ENCODE measurements around the gene HLA-DOB. TPM values are rescaled to one million over a fixed set of nuclear protein-coding genes. Genes with fewer than 3 reads are reported as not detected.

Gene HLA-DOB
- total and polyA plus RNA-seq, 4 donors = 0.26 to 2.8 (median 0.62) TPM; not detected in 1

GRCh38 chr6:32854376-32855178 lies 37.8 kb upstream of the HLA-DOB start:
- peak overlapping the region in 1 of 2 donors; percentile 59 for H3K27ac ChIP-seq (ENCODE audit: low read depth in 1 of 2, low read length in 2 of 2)
- no peaks in the 10 kb centered on the region for H3K27me3 ChIP-seq (ENCODE audit: control insufficient read depth in 1 of 2, insufficient read depth in 2 of 2, low read length in 1 of 2)
- no peaks in the 10 kb centered on the region for H3K9me3 ChIP-seq (ENCODE audit: control insufficient read depth, low read length)
- H3K4me1 ChIP-seq (ENCODE audit: control insufficient read depth in 1 of 2, insufficient read depth in 2 of 2, low read length in 2 of 2) = no peaks in the 10 kb centered on the region
- intact Hi-C loops (cut with DNase I) = loop anchor here (1.0 to 2.0 kb wide), 2 partner anchors 15 to 16 kb away; partner anchors contain the start of gene TAP2 (in 1 of the 2)
- 25% methylated on average over 24 of the region's 24 CpGs for WGBS, 2 donors
- peak; percentile 47 for ATAC-seq (ENCODE audit: low FRiP score)
- peaks cover 0 to 6% of the 10 kb centered on the region in 2 donors for H3K36me3 ChIP-seq (ENCODE audit: control insufficient read depth in 1 of 2, insufficient read depth in 2 of 2, low read length in 1 of 2)
- DNase-seq = peak in 1 of 2 donors; percentile 69
- H3K4me3 ChIP-seq (ENCODE audit: low read length in 2 of 2) = peak overlapping the region; percentile 54 to 97

DNA sequence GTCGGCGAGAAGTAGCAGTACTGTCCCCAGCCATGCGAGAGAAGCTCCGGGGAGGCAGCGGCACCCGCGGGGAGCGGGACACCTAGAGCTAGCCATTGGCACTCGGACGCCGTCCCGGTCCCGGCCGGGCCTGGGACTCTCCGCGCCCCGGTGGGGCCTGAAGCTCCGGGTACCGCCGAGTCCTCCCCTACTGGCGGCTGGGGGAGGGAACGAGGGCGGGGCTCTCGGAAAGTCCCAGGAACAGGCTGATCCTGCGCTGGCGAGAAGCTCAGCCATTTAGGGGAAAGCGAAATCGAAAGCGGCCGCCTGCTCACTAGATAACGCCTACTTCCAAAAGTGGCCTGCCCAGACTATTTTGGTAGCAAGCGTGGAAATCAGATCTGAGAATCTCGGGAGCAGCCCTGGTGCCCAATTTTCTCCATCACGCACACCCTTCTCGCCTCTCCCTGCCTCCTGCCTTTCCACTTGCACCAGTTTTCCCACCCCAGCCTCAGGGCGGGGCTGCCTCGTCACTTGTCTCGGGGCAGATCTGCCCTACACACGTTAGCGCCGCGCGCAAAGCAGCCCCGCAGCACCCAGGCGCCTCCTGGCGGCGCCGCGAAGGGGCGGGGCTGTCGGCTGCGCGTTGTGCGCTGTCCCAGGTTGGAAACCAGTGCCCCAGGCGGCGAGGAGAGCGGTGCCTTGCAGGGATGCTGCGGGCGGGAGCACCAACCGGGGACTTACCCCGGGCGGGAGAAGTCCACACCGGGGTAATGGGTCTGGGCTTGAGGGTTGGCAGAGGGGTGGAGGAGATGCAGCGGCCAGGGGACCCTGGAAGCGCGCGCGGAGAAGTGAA lies 37.0 kb upstream of the HLA-DOB start, which contains the start of the genes PSMB9 and TAP1:
Gene PSMB9 (plus strand): TSS at position 652 of the 835 bp plus-strand sequence. CDS start 38 bp downstream, at position 690.
Gene TAP1 (minus strand): TSS at position 164 of the 835 bp plus-strand sequence. CDS start 68 bp downstream, at position 96.
- 0% methylated on average over 68 of the region's 68 CpGs for WGBS, 2 donors
- H3K27ac ChIP-seq (ENCODE audit: low read depth in 1 of 2, low read length in 2 of 2) = peak within 1 kb of the TSS; percentile 58 to 89
- DNase-seq = peak; percentile 97 to 98
- peak within 1 kb of the TSS; percentile 54 to 97 for H3K4me3 ChIP-seq (ENCODE audit: low read length in 2 of 2)
- H3K27me3 ChIP-seq (ENCODE audit: control insufficient read depth in 1 of 2, insufficient read depth in 2 of 2, low read length in 1 of 2) = no peaks in the 10 kb centered on the region
- no peaks in the 10 kb centered on the region for H3K9me3 ChIP-seq (ENCODE audit: control insufficient read depth, low read length)
- no peaks in the 10 kb centered on the region for H3K4me1 ChIP-seq (ENCODE audit: control insufficient read depth in 1 of 2, insufficient read depth in 2 of 2, low read length in 2 of 2)
- peak; percentile 98 for ATAC-seq (ENCODE audit: low FRiP score)
- peaks cover 0 to 6% of the 10 kb centered on the region in 2 donors for H3K36me3 ChIP-seq (ENCODE audit: control insufficient read depth in 1 of 2, insufficient read depth in 2 of 2, low read length in 1 of 2)
- intact Hi-C loops (cut with DNase I) = loop anchor here (1.0 to 2.0 kb wide), 2 partner anchors 14 to 15 kb away; partner anchors contain the start of gene TAP2 (in 1 of the 2)

DNA sequence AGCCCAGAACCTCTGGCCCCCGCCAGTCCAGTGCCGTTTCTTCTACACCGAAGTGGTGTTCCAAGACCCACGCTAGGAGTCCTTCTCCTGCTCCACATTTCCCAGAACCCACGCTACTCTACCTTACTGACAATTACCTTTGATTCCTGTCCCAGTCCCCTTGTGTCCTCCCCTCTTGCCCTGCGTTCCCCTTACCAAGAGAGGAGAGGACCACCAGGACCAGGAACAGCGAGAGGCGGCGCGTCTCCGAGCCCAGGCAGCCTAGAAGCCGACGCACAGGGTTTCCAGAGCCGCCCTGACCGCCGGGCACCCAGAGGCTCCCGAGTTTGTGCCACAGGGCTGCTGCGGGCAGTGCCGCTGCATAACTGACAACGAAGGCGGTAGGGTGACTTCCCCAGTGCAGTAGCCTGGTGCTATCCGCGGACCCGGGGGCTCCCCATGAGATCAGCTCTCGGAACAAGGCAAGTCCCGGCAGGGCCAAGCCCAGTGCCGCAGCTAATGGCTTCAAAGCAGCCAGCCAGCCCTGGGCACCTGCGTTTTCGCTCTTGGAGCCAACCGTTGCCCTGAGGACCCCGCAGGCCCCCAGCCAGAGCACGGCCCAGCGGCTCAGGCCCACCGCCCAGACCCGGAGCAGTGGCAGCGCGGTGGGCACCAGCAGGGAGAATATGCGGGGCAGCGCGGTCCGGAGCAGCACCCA lies 36.2 kb upstream of the HLA-DOB start:
- H3K27ac ChIP-seq (ENCODE audit: low read depth in 1 of 2, low read length in 2 of 2) = peak overlapping the region; percentile 58 to 87
- WGBS, 2 donors = 0% methylated on average over 40 to 41 of the region's 41 CpGs
- DNase-seq = peak; percentile 75 to 86
- H3K36me3 ChIP-seq (ENCODE audit: control insufficient read depth in 1 of 2, insufficient read depth in 2 of 2, low read length in 1 of 2) = peaks cover 0 to 8% of the 10 kb centered on the region in 2 donors
- H3K4me3 ChIP-seq (ENCODE audit: low read length in 2 of 2) = peak overlapping the region; percentile 54 to 69
- ATAC-seq (ENCODE audit: low FRiP score) = peak; percentile 54
- intact Hi-C loops (cut with DNase I) = no loop called here
- H3K9me3 ChIP-seq (ENCODE audit: control insufficient read depth, low read length) = no peaks in the 10 kb centered on the region
- no peaks in the 10 kb centered on the region for H3K4me1 ChIP-seq (ENCODE audit: control insufficient read depth in 1 of 2, insufficient read depth in 2 of 2, low read length in 2 of 2)
- no peaks in the 10 kb centered on the region for H3K27me3 ChIP-seq (ENCODE audit: control insufficient read depth in 1 of 2, insufficient read depth in 2 of 2, low read length in 1 of 2)

- 48 to 51% methylated on average over 23 of the region's 23 CpGs for WGBS, 2 donors
- peak overlapping the region in 1 of 2 donors; percentile 87 for H3K27ac ChIP-seq (ENCODE audit: low read depth in 1 of 2, low read length in 2 of 2)
- no peak for ATAC-seq (ENCODE audit: low FRiP score)
These were observed 35.4 kb upstream of the HLA-DOB start for GRCh38 chr6:32852018-32852843.

DNA sequence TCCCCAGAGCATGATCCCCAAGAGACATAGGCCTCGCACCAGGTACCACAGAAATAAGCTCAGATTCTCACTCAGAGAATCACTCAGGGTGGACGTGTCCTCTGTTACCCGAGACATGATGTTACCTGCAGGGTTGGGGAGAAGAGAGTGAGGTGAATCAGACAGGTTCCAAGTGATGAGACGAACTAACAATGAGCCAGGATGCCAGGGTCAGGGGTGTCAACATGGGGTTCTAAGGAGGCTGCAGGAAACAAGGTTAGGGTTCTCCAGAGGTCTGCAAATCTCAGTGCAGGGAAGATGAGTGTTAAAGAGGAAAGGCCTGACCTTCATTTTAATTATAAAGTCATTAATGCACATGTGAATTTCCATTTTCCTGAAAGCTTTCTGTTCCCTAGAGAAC lies 34.2 kb upstream of the HLA-DOB start:
- Histone ChIP-seq H3K9me3 (ENCODE audit: control insufficient read depth, low read length) (no peaks in the 10 kb centered on the region), H3K4me1 (ENCODE audit: control insufficient read depth in 1 of 2, insufficient read depth in 2 of 2, low read length in 2 of 2) (no peaks in the 10 kb centered on the region), H3K27me3 (ENCODE audit: control insufficient read depth in 1 of 2, insufficient read depth in 2 of 2, low read length in 1 of 2) (no peaks in the 10 kb centered on the region), H3K4me3 (ENCODE audit: low read length in 2 of 2) (no peak overlapping the region), H3K36me3 (ENCODE audit: control insufficient read depth in 1 of 2, insufficient read depth in 2 of 2, low read length in 1 of 2) (peaks cover 0 to 11% of the 10 kb centered on the region in 2 donors), H3K27ac (ENCODE audit: low read depth in 1 of 2, low read length in 2 of 2) (no peak overlapping the region)
- WGBS, 2 donors = 93 to 97% methylated on average over 4 of the region's 4 CpGs
- no peak for ATAC-seq (ENCODE audit: low FRiP score)
- intact Hi-C loops (cut with DNase I) = no loop called here
- no peak for DNase-seq

More at GRCh38 chr6:32852018-32852843, 35.4 kb upstream of the HLA-DOB start:
- no peaks in the 10 kb centered on the region for H3K27me3 ChIP-seq (ENCODE audit: control insufficient read depth in 1 of 2, insufficient read depth in 2 of 2, low read length in 1 of 2)
- H3K4me1 ChIP-seq (ENCODE audit: control insufficient read depth in 1 of 2, insufficient read depth in 2 of 2, low read length in 2 of 2) = no peaks in the 10 kb centered on the region
- H3K4me3 ChIP-seq (ENCODE audit: low read length in 2 of 2) = peak overlapping the region; percentile 54 to 69
- intact Hi-C loops (cut with DNase I) = no loop called here
- peak in 1 of 2 donors; percentile 68 for DNase-seq
- no peaks in the 10 kb centered on the region for H3K9me3 ChIP-seq (ENCODE audit: control insufficient read depth, low read length)
- H3K36me3 ChIP-seq (ENCODE audit: control insufficient read depth in 1 of 2, insufficient read depth in 2 of 2, low read length in 1 of 2) = peaks cover 0 to 8% of the 10 kb centered on the region in 2 donors

- intact Hi-C loops (cut with DNase I) = no loop called here
- Histone ChIP-seq H3K27me3 (ENCODE audit: control insufficient read depth in 1 of 2, insufficient read depth in 2 of 2, low read length in 1 of 2) (no peaks in the 10 kb centered on the region), H3K27ac (ENCODE audit: low read depth in 1 of 2, low read length in 2 of 2) (no peak overlapping the region), H3K4me1 (ENCODE audit: control insufficient read depth in 1 of 2, insufficient read depth in 2 of 2, low read length in 2 of 2) (no peaks in the 10 kb centered on the region), H3K4me3 (ENCODE audit: low read length in 2 of 2) (no peak overlapping the region), H3K9me3 (ENCODE audit: control insufficient read depth, low read length) (no peaks in the 10 kb centered on the region), H3K36me3 (ENCODE audit: control insufficient read depth in 1 of 2, insufficient read depth in 2 of 2, low read length in 1 of 2) (peaks cover 0 to 11% of the 10 kb centered on the region in 2 donors)
- no peak for DNase-seq
- no peak for ATAC-seq (ENCODE audit: low FRiP score)
- WGBS, 2 donors = 78 to 81% methylated on average over 6 of the region's 6 CpGs
These were observed 32.3 kb upstream of the HLA-DOB start for GRCh38 chr6:32849126-32849525.

DNA sequence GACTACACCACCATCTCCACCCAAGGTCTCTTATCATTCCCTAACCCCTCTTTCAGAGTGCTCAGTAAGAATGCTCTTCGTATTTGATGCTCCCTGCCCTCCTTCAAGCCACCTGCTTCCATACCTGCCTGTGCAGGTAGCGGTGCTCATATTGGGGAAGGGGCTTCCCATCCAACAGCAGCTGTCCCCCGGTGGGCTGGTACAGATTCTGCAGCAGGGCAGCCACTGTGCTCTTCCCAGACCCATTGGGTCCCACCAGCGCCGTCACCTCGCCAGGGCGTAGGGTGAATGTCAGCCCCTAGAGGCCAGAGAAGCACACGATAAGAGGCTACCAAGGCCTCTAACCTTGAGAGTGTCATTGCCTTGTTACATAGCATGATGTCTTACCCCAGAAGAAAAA lies 31.0 kb upstream of the HLA-DOB start:
- H3K27me3 ChIP-seq (ENCODE audit: control insufficient read depth in 1 of 2, insufficient read depth in 2 of 2, low read length in 1 of 2) = no peaks in the 10 kb centered on the region
- no peaks in the 10 kb centered on the region for H3K4me1 ChIP-seq (ENCODE audit: control insufficient read depth in 1 of 2, insufficient read depth in 2 of 2, low read length in 2 of 2)
- H3K9me3 ChIP-seq (ENCODE audit: control insufficient read depth, low read length) = no peaks in the 10 kb centered on the region
- H3K27ac ChIP-seq (ENCODE audit: low read depth in 1 of 2, low read length in 2 of 2) = no peak overlapping the region
- no peak overlapping the region for H3K4me3 ChIP-seq (ENCODE audit: low read length in 2 of 2)
- intact Hi-C loops (cut with DNase I) = no loop called here
- ATAC-seq (ENCODE audit: low FRiP score) (no peak), DNase-seq (no peak)
- WGBS, 2 donors = 91 to 92% methylated on average over 8 of the region's 8 CpGs
- peaks cover 0 to 11% of the 10 kb centered on the region in 2 donors for H3K36me3 ChIP-seq (ENCODE audit: control insufficient read depth in 1 of 2, insufficient read depth in 2 of 2, low read length in 1 of 2)

All from aorta (tissue), 5 donors.